K562 (cell line): ENCODE results near the gene GREB1. TPM values are rescaled to one million over a fixed set of nuclear protein-coding genes. Genes with fewer than 3 reads are reported as not detected.

Experiments
- HNRNPLL ChIP-seq: fragments of 200-400 bp; formaldehyde crosslinking; IDR thresholded peaks from 2 replicates; pipeline ENCODE4 v1.6.1; 2017; ENCODE audit warnings: low read length, low read depth, mild to moderate bottlenecking; ENCODE audit not compliant: poor library complexity, severe bottlenecking
- polyA plus RNA-seq, 8 experiments: library from polyadenylated mRNA; depleted of rRNA in 4 of 8; stranded (reverse) in 5 of 8; unstranded in 3 of 8; fragments of >200 nt; fragmentation: Nextera tagmentation in 2 of 8; fragmentation: Illumina TruSeq in 1 of 8; extraction: Ambion mirVana in 2 of 8; extraction: Trizol in 1 of 8; gene quantifications; 2 replicates each; pipeline versions ENCODE4 v1.2.1 to v1.2.3, GENCODE V29; 2011 to 2014; ENCODE audit warnings: inconsistent platforms in 1 of 8, missing spikeins in 1 of 8
- total RNA-seq, 7 experiments: library from RNA; depleted of rRNA in 6 of 7; stranded (reverse); fragments of >200 nt in 6 of 7; fragmentation: Illumina TruSeq in 2 of 7; extraction: Trizol in 2 of 7; gene quantifications; 2 replicates each; pipeline versions ENCODE4 v1.2.1 to v1.2.3, GENCODE V29; 2011 to 2021; ENCODE audit warnings: low replicate concordance in 1 of 7
- TF ChIP-seq, protein P1 (sequence below): fragments of 200-600 bp; sonication (generic); IDR thresholded peaks from one replicate; pipeline ENCODE4 v1.6.1; 2012; ENCODE audit warnings: mild to moderate bottlenecking, low read depth, low read length, inconsistent platforms
- TF ChIP-seq, protein P2 (sequence below): sonication (generic); formaldehyde crosslinking; IDR thresholded peaks from 2 replicates; pipeline ENCODE4 v1.8.1; 2023; ENCODE audit warnings: mild to moderate bottlenecking, missing genetic modification reagents

Gene GREB1
- total and polyA plus RNA-seq, 9 of the 15 experiments (the other 6 are each of a cell fraction or from before 2014, with no cell fraction given) = 0.04 to 0.86 (median 0.10) TPM; not detected in 1

DNA sequence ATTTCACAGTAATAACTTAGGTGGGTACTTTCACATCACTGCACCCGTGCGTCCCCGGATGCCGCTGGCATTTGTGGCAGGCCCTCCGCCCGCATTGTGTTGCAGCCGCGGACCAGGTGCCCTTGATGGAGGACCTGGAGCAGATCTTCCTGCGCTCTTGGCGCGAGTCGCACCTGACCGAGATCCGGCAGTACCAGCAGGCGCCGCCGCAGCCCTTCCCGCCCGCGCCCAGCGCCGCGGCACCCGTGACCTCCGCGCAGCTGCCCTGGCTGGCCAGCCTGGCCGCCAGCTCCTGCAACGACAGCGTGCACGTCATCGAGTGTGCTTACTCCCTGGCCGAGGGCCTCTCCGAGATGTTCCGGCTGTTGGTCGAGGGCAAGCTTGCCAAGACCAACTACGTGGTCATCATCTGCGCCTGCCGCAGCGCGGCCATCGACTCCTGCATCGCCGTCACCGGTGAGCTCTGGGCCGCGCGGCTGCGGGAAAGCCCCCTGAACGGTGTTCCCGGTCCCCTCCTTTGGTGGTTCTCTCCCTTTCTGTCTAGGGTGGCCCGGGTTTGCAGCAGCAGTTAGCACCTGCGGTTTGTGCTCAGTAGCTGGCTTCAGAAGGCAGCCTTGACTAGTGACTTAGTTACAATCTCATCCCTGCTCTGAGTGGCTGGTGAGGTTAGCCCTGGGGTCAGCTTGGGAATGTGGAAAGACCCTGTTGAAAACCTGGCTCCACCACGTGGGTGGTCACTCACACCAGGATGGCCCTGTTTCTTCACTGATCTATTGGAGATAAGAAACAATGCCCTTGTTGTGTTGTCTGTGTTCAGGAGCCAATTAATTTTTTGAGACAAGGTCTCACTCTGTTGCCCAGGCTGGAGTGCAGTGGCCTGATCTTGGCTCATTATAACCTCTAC lies 59.1 kb downstream of the GREB1 start (continued):
- TF ChIP-seq, protein P1, sequence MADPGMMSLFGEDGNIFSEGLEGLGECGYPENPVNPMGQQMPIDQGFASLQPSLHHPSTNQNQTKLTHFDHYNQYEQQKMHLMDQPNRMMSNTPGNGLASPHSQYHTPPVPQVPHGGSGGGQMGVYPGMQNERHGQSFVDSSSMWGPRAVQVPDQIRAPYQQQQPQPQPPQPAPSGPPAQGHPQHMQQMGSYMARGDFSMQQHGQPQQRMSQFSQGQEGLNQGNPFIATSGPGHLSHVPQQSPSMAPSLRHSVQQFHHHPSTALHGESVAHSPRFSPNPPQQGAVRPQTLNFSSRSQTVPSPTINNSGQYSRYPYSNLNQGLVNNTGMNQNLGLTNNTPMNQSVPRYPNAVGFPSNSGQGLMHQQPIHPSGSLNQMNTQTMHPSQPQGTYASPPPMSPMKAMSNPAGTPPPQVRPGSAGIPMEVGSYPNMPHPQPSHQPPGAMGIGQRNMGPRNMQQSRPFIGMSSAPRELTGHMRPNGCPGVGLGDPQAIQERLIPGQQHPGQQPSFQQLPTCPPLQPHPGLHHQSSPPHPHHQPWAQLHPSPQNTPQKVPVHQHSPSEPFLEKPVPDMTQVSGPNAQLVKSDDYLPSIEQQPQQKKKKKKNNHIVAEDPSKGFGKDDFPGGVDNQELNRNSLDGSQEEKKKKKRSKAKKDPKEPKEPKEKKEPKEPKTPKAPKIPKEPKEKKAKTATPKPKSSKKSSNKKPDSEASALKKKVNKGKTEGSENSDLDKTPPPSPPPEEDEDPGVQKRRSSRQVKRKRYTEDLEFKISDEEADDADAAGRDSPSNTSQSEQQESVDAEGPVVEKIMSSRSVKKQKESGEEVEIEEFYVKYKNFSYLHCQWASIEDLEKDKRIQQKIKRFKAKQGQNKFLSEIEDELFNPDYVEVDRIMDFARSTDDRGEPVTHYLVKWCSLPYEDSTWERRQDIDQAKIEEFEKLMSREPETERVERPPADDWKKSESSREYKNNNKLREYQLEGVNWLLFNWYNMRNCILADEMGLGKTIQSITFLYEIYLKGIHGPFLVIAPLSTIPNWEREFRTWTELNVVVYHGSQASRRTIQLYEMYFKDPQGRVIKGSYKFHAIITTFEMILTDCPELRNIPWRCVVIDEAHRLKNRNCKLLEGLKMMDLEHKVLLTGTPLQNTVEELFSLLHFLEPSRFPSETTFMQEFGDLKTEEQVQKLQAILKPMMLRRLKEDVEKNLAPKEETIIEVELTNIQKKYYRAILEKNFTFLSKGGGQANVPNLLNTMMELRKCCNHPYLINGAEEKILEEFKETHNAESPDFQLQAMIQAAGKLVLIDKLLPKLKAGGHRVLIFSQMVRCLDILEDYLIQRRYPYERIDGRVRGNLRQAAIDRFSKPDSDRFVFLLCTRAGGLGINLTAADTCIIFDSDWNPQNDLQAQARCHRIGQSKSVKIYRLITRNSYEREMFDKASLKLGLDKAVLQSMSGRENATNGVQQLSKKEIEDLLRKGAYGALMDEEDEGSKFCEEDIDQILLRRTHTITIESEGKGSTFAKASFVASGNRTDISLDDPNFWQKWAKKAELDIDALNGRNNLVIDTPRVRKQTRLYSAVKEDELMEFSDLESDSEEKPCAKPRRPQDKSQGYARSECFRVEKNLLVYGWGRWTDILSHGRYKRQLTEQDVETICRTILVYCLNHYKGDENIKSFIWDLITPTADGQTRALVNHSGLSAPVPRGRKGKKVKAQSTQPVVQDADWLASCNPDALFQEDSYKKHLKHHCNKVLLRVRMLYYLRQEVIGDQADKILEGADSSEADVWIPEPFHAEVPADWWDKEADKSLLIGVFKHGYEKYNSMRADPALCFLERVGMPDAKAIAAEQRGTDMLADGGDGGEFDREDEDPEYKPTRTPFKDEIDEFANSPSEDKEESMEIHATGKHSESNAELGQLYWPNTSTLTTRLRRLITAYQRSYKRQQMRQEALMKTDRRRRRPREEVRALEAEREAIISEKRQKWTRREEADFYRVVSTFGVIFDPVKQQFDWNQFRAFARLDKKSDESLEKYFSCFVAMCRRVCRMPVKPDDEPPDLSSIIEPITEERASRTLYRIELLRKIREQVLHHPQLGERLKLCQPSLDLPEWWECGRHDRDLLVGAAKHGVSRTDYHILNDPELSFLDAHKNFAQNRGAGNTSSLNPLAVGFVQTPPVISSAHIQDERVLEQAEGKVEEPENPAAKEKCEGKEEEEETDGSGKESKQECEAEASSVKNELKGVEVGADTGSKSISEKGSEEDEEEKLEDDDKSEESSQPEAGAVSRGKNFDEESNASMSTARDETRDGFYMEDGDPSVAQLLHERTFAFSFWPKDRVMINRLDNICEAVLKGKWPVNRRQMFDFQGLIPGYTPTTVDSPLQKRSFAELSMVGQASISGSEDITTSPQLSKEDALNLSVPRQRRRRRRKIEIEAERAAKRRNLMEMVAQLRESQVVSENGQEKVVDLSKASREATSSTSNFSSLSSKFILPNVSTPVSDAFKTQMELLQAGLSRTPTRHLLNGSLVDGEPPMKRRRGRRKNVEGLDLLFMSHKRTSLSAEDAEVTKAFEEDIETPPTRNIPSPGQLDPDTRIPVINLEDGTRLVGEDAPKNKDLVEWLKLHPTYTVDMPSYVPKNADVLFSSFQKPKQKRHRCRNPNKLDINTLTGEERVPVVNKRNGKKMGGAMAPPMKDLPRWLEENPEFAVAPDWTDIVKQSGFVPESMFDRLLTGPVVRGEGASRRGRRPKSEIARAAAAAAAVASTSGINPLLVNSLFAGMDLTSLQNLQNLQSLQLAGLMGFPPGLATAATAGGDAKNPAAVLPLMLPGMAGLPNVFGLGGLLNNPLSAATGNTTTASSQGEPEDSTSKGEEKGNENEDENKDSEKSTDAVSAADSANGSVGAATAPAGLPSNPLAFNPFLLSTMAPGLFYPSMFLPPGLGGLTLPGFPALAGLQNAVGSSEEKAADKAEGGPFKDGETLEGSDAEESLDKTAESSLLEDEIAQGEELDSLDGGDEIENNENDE = no peak
- TF ChIP-seq HNRNPLL = peak; percentile 40
- TF ChIP-seq, protein P2, sequence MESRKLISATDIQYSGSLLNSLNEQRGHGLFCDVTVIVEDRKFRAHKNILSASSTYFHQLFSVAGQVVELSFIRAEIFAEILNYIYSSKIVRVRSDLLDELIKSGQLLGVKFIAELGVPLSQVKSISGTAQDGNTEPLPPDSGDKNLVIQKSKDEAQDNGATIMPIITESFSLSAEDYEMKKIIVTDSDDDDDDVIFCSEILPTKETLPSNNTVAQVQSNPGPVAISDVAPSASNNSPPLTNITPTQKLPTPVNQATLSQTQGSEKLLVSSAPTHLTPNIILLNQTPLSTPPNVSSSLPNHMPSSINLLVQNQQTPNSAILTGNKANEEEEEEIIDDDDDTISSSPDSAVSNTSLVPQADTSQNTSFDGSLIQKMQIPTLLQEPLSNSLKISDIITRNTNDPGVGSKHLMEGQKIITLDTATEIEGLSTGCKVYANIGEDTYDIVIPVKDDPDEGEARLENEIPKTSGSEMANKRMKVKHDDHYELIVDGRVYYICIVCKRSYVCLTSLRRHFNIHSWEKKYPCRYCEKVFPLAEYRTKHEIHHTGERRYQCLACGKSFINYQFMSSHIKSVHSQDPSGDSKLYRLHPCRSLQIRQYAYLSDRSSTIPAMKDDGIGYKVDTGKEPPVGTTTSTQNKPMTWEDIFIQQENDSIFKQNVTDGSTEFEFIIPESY (CRISPR knock-in tag) = peak; percentile 84
